Thoracic aorta (tissue), 2 donors: ENCODE results near the gene DLGAP4. TPM values are rescaled to one million over a fixed set of nuclear protein-coding genes. Genes with fewer than 3 reads are reported as not detected.
A peak's percentile ranks its signal among the peaks of the same experiment; 100 is the strongest.

Experiments used
- ATAC-seq: fragments of 150-250 bp; one replicate; pipeline ENCODE4 v1.8.0; 2017; ENCODE audit warnings: low read depth; ENCODE audit not compliant: insufficient number of reproducible peaks, low FRiP score
- DNase-seq: peaks from one replicate; pipeline ENCODE4 v3.0.0-alpha.2; 2020; ENCODE audit warnings: low spot score
- H3K27ac ChIP-seq, 2 donors: fragments of 200-600 bp; sonication (generic); 1 replicate in 1 of 2; 2 replicates in 1 of 2; pipeline ENCODE4 v1.5.1; 2016; ENCODE audit warnings: mild to moderate bottlenecking in 2 of 2, moderate library complexity in 2 of 2
- H3K27me3 ChIP-seq: fragments of 200-600 bp; sonication (generic); replicated peaks from 2 replicates; pipeline ENCODE4 v1.6.0; 2016; ENCODE audit warnings: mild to moderate bottlenecking; ENCODE audit not compliant: insufficient read depth
- H3K36me3 ChIP-seq: fragments of 200-600 bp; sonication (generic); one replicate; pipeline ENCODE4 v1.5.1; 2016
- H3K4me1 ChIP-seq, 2 donors: fragments of 200-600 bp; sonication (generic); 1 replicate in 1 of 2; 2 replicates in 1 of 2; pipeline versions ENCODE4 v1.5.1 to v1.6.0; 2016; ENCODE audit warnings: low read depth in 2 of 2, mild to moderate bottlenecking in 1 of 2; ENCODE audit not compliant: control insufficient read depth in 1 of 2
- H3K4me3 ChIP-seq: fragments of 200-600 bp; sonication (generic); 2 replicates; pipeline ENCODE4 v1.5.1; 2016; ENCODE audit warnings: mild to moderate bottlenecking
- H3K9me3 ChIP-seq: fragments of 200-600 bp; sonication (generic); 2 replicates; pipeline ENCODE4 v1.5.1; 2016
- CTCF ChIP-seq: fragments of 200-600 bp; sonication (generic); IDR thresholded peaks from one replicate; pipeline ENCODE4 v1.5.1; 2019; ENCODE audit warnings: antibody characterized with exemption
- total RNA-seq, 2 donors: library from RNA; depleted of rRNA; stranded (reverse); fragments of >200 nt; gene quantifications; one replicate each; pipeline versions ENCODE4 v1.1.0 to v1.2.3, GENCODE V29; 2016

DLGAP4 gene
- 100 to 1,000 TPM in 1 of 2 donors, 10 to 100 TPM in 1; 66.2 to 105 TPM for total RNA-seq

- DNase-seq: no peak
- peaks cover 26% of the 10 kb centered on the region for H3K27me3 ChIP-seq
- H3K36me3 ChIP-seq: no peaks in the 10 kb centered on the region
- TF ChIP-seq CTCF: no peak
- no peak within 1 kb of the TSS for H3K27ac ChIP-seq
- peak within 1 kb of the TSS; percentile 47 for H3K4me3 ChIP-seq
- peaks cover 8 to 9% of the 10 kb centered on the region in 2 donors for H3K4me1 ChIP-seq
- ATAC-seq: no peak
- no peaks in the 10 kb centered on the region for H3K9me3 ChIP-seq
These were observed at the start of gene DLGAP4 for GRCh38 chr20:36305602-36306551. TSS of gene DLGAP4 (plus strand) at chr20:36306339. CDS start at chr20:36431718, 125,379 bp downstream.

- H3K27ac ChIP-seq: no peak overlapping the region
- H3K27me3 ChIP-seq: no peaks in the 10 kb centered on the region
- no peaks in the 10 kb centered on the region for H3K4me1 ChIP-seq
- no peak overlapping the region for H3K4me3 ChIP-seq
- no peak for DNase-seq
- no peak for TF ChIP-seq CTCF
- ATAC-seq: no peak
- no peaks in the 10 kb centered on the region for H3K9me3 ChIP-seq
- H3K36me3 ChIP-seq: peaks cover 10% of the 10 kb centered on the region
These were observed 46.7 kb upstream of the DLGAP4 start for GRCh38 chr20:36259177-36260061.

GRCh38 chr20:36260316-36260715 is 45.8 kb upstream of the DLGAP4 start:
- Histone ChIP-seq H3K9me3 (no peaks in the 10 kb centered on the region), H3K4me3 (no peak overlapping the region), H3K27ac (no peak overlapping the region), H3K36me3 (peaks cover 10% of the 10 kb centered on the region), H3K4me1 (no peaks in the 10 kb centered on the region), H3K27me3 (no peaks in the 10 kb centered on the region)
- DNase-seq: no peak
- ATAC-seq: no peak
- no peak for TF ChIP-seq CTCF

GRCh38 chr20:36261389-36262105 is 44.6 kb upstream of the DLGAP4 start:
- ATAC-seq (no peak), DNase-seq (no peak)
- Histone ChIP-seq H3K27me3 (no peaks in the 10 kb centered on the region), H3K36me3 (peaks cover 4% of the 10 kb centered on the region), H3K4me1 (no peaks in the 10 kb centered on the region), H3K4me3 (no peak overlapping the region), H3K9me3 (no peaks in the 10 kb centered on the region), H3K27ac (no peak overlapping the region)
- no peak for TF ChIP-seq CTCF
